Vagina (tissue), 2 donors: Measurements from ENCODE around the gene IGSF3. TPM values are rescaled to one million over a fixed set of nuclear protein-coding genes. Genes with fewer than 3 reads are reported as not detected.
"Not testable (repeated sequence)": the region's sequence is repeated elsewhere in the genome, so short reads cannot be mapped to it uniquely, and the experiment has no call there.

Experiments used
- DNase-seq, 2 donors: peaks; one replicate each; pipeline ENCODE4 v3.0.0-alpha.2; 2017; ENCODE audit errors: extremely low spot score in 2 of 2
- H3K27ac ChIP-seq: fragments of 200-600 bp; sonication (generic); one replicate; pipeline ENCODE4 v1.5.1; 2019
- H3K27me3 ChIP-seq: fragments of 200-600 bp; sonication (generic); one replicate; pipeline ENCODE4 v1.5.1; 2019
- H3K36me3 ChIP-seq, 2 donors: fragments of 200-600 bp; sonication (generic); one replicate each; pipeline ENCODE4 v1.5.1; 2017 to 2019
- H3K4me1 ChIP-seq: fragments of 200-600 bp; sonication (generic); one replicate; pipeline ENCODE4 v1.5.1; 2019
- H3K4me3 ChIP-seq, 2 donors: fragments of 200-600 bp; sonication (generic); 1 replicate in 1 of 2; 2 replicates in 1 of 2; pipeline ENCODE4 v1.5.1; 2016 to 2019
- H3K9me3 ChIP-seq: fragments of 200-600 bp; sonication (generic); one replicate; pipeline ENCODE4 v1.5.1; 2019
- POLR2A ChIP-seq, 2 donors: fragments of 450-650 bp; IDR thresholded peaks; one replicate each; pipeline ENCODE4 v1.6.1; 2017; ENCODE audit warnings: antibody characterized with exemption in 2 of 2, mild to moderate bottlenecking in 2 of 2, moderate library complexity in 2 of 2
- POLR2AphosphoS5 ChIP-seq, 2 donors: sonication (generic); formaldehyde crosslinking; IDR thresholded peaks; one replicate each; pipeline ENCODE4 v1.9.0; 2017; ENCODE audit warnings: antibody characterized with exemption in 2 of 2, mild to moderate bottlenecking in 2 of 2, low read depth in 1 of 2; ENCODE audit not compliant: insufficient read depth in 1 of 2
- intact Hi-C: fragments of 100-400 bp; cut with DNase I; formaldehyde crosslinking; loops from one replicate; pipeline ENCODE4 v1.15.1; 2023
- total RNA-seq: library from RNA; depleted of rRNA; stranded (reverse); fragments of >200 nt; gene quantifications from one replicate; pipeline ENCODE4 v1.2.3, GENCODE V29; 2016
- TF ChIP-seq, protein P1 (sequence below), 3 experiments: fragments of 450-650 bp in 2 of 3; fragments of 200-600 bp in 1 of 3; sonication (generic) in 1 of 3; IDR thresholded peaks; one replicate each; pipeline ENCODE4 v1.5.1; 2017 to 2019; ENCODE audit warnings: antibody characterized with exemption in 3 of 3, mild to moderate bottlenecking in 2 of 3, moderate library complexity in 2 of 3

The IGSF3 gene
- total RNA-seq, 1 donor from 2014 or later: 38.5 TPM

DNA sequence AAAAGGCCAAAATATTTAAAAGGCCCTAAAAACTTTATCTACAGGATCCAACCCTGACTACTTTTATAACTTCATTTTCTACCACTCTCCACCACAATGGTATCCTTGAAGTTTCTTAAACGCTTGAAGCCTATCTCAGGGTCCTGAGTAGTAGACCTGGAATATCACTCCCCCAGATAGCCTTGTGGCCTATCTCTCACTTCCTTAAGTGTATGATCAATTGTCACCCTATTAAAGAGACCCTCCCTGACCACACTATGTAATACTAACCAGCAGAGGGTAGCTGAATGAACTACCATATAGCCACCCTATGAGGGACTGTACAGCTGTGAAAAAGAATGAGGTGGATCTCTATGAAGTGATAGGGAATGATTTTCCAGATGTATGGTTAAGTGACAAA lies 102.3 kb downstream of the IGSF3 start:
- H3K9me3 ChIP-seq: no peaks in the 10 kb centered on the region
- H3K4me1 ChIP-seq: peaks cover 22% of the 10 kb centered on the region
- H3K36me3 ChIP-seq: peaks cover 0 to 3% of the 10 kb centered on the region in 2 donors
- H3K27me3 ChIP-seq: no peaks in the 10 kb centered on the region
- H3K27ac ChIP-seq: no peak overlapping the region
- DNase-seq: no peak
- TF ChIP-seq POLR2AphosphoS5 (IDR thresholded peaks at IDR 0.05; ENCODE audit: insufficient read depth in 1 of 2, low read depth in 1 of 2): no peak
- no peak for TF ChIP-seq POLR2A (IDR thresholded peaks at IDR 0.05)
- TF ChIP-seq, protein P1, sequence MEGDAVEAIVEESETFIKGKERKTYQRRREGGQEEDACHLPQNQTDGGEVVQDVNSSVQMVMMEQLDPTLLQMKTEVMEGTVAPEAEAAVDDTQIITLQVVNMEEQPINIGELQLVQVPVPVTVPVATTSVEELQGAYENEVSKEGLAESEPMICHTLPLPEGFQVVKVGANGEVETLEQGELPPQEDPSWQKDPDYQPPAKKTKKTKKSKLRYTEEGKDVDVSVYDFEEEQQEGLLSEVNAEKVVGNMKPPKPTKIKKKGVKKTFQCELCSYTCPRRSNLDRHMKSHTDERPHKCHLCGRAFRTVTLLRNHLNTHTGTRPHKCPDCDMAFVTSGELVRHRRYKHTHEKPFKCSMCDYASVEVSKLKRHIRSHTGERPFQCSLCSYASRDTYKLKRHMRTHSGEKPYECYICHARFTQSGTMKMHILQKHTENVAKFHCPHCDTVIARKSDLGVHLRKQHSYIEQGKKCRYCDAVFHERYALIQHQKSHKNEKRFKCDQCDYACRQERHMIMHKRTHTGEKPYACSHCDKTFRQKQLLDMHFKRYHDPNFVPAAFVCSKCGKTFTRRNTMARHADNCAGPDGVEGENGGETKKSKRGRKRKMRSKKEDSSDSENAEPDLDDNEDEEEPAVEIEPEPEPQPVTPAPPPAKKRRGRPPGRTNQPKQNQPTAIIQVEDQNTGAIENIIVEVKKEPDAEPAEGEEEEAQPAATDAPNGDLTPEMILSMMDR (IDR thresholded peaks at IDR 0.05): no peak
- intact Hi-C loops: no loop called here
- H3K4me3 ChIP-seq: no peak overlapping the region

DNA sequence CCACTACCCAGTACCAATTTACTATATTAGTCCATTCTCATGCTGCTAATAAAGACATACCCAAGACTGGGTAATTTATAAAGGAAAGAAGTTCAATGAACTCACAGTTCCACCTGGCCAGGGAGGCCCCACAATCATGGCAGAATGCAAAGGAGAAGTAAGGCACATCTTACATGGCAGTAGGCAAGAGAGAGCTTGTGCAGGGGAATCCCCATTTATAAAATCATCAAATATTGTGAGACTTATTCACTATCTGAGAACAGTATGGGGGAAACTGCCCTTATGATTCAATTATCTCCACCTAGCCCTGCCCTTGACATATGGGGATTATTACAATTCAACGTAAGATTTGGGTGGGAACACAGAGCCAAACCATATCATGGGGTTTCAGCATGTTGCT lies 103.1 kb downstream of the IGSF3 start:
- Histone ChIP-seq H3K4me3 (no peak overlapping the region), H3K36me3 (peaks cover 0 to 3% of the 10 kb centered on the region in 2 donors), H3K4me1 (peaks cover 14% of the 10 kb centered on the region), H3K27me3 (no peaks in the 10 kb centered on the region), H3K9me3 (no peaks in the 10 kb centered on the region), H3K27ac (no peak overlapping the region)
- TF ChIP-seq POLR2AphosphoS5 (IDR thresholded peaks at IDR 0.05; ENCODE audit: insufficient read depth in 1 of 2, low read depth in 1 of 2) (no peak), POLR2A (IDR thresholded peaks at IDR 0.05) (no peak)
- TF ChIP-seq, protein P1 (IDR thresholded peaks at IDR 0.05): no peak
- no peak for DNase-seq
- intact Hi-C loops: no loop called here

DNA sequence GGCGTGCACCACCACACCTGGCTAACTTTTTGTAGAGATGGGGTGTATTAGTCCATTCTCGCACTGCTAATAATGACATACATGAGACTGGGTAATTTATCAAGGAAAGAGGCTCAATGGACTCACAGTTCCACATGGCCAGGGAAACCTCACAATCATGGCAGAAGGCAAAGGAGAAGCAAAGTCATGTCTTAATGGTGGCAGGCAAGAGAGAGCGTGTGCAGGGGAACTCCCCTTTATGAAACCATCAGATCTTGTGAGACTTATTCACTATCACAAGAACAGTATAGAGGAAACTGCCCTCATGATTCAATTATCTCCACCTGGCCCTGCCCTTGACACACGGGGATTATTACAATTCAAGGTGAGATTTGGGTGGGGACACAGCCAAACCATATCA lies 105.1 kb downstream of the IGSF3 start:
- H3K4me1 ChIP-seq, DNase-seq, H3K4me3 ChIP-seq, intact Hi-C loops, H3K27ac ChIP-seq, H3K27me3 ChIP-seq, H3K36me3 ChIP-seq, H3K9me3 ChIP-seq: not testable (repeated sequence)

DNA sequence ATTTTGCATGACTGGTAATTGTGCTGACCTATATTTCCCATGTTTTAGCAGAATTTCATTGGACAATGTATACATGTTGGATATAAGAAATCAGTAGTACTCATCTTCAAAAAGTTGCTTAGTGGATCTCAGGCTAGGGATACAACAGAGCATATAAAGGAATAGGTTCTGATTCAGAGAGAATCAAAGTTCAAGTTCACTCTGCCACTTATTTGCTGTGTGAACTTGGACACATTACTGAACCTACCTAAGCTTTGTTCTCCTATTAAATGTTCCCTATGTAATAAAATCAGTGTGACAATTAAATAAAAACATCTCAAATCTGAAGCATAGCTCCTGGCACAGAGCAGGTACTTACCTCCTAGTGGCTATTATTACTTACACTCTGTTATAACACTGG lies 106.0 kb downstream of the IGSF3 start:
- Histone ChIP-seq H3K27me3 (no peaks in the 10 kb centered on the region), H3K9me3 (no peaks in the 10 kb centered on the region), H3K4me1 (peaks cover 12% of the 10 kb centered on the region), H3K36me3 (peaks cover 0 to 3% of the 10 kb centered on the region in 2 donors), H3K27ac (no peak overlapping the region), H3K4me3 (no peak overlapping the region)
- intact Hi-C loops: no loop called here
- TF ChIP-seq POLR2A (IDR thresholded peaks at IDR 0.05): no peak
- TF ChIP-seq, protein P1 (IDR thresholded peaks at IDR 0.05): no peak
- TF ChIP-seq POLR2AphosphoS5 (IDR thresholded peaks at IDR 0.05; ENCODE audit: insufficient read depth in 1 of 2, low read depth in 1 of 2): no peak
- no peak for DNase-seq

DNA sequence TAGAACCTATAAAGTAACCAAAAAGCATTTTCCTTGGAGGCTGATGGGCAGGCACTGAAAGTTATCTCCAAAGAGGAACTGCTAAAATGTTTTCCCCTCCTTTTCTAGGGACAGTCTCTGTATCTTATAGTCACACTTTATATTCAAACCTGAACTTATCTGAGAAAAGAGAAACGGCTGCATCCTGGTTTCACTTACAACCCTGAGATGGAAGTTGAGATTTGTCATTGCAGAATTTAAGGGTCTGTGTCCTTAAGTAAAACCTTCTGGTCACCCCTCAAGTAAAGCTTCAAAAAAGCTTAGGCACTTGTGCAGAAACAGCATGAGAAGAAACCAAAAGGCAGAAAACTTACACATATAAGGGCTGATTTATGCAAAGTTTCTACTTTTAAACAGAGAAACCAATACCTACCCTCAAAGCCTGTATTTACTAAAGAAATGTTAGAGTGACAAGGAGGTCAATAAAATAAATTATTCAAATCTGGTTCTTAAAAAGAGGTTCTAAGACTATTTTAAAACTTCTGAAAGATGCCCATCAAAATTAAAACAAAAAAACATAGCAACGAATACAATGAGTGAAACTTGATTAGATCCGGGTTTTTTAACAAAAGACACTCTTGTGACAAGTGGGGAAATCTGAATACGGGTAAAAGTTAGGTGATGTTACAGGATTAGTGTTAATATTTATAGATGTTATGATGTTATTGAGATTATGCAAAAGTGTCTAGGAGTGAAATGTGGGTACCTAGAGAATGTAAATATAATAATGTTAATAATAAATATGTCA lies 106.6 kb downstream of the IGSF3 start:
- TF ChIP-seq POLR2AphosphoS5 (IDR thresholded peaks at IDR 0.05; ENCODE audit: insufficient read depth in 1 of 2, low read depth in 1 of 2) (no peak), POLR2A (IDR thresholded peaks at IDR 0.05) (no peak)
- TF ChIP-seq, protein P1 (IDR thresholded peaks at IDR 0.05): no peak
- Histone ChIP-seq H3K4me1 (peaks cover 17% of the 10 kb centered on the region), H3K4me3 (no peak overlapping the region), H3K9me3 (no peaks in the 10 kb centered on the region), H3K36me3 (peaks cover 0 to 3% of the 10 kb centered on the region in 2 donors), H3K27ac (no peak overlapping the region), H3K27me3 (no peaks in the 10 kb centered on the region)
- DNase-seq: no peak
- intact Hi-C loops: no loop called here
